ENCODE measurements around the gene PSAPL1. TPM values are rescaled to one million over a fixed set of nuclear protein-coding genes. Genes with fewer than 3 reads are reported as not detected.
A peak's percentile ranks its signal among the peaks of the same experiment; 100 is the strongest.

Gene PSAPL1
- total RNA-seq, 3 donors from 2014 or later (not counting 1 experiment from before 2014, with no cell fraction given) = not detected

DNA sequence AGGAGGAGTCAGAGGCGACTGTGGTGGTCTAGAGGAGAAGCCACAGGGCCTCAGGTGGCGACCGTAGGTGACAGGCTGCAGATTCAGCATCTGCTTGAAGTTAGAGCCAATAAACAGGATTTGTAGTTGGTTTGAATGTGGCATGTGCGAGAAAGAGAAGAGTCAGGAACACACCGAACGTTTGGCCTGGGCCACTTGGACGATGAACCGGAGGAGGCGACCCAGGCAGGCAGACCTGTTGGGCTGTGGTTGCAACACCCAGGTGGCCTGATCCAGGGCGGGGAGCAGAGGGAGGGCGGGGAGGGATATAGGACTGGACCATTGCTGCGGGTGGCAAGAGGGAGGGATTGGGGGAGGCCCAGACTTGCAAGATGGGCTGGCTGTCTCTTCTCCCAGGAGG, 10.0 kb upstream of the PSAPL1 start:
- Histone ChIP-seq H3K36me3 (ENCODE audit: control insufficient read depth, insufficient read depth, low read length) (no peaks in the 10 kb centered on the region), H3K27me3 (ENCODE audit: control insufficient read depth, insufficient read depth, low read length) (peaks cover 10% of the 10 kb centered on the region), H3K4me3 (ENCODE audit: low read length) (no peak overlapping the region), H3K4me1 (ENCODE audit: control insufficient read depth, insufficient read depth, low read length) (peaks cover 7% of the 10 kb centered on the region), H3K9me3 (ENCODE audit: control insufficient read depth, insufficient read depth, low read length) (no peaks in the 10 kb centered on the region), H3K27ac (ENCODE audit: low read length) (no peak overlapping the region)
- Mint-ChIP-seq H3K27ac (no peak overlapping the region), H3K27me3 (ENCODE audit: low read depth in 2 of 2) (peaks cover 38 to 39% of the 10 kb centered on the region in 2 donors), H3K4me3 (no peak overlapping the region), H3K36me3 (no peaks in the 10 kb centered on the region), H3K4me1 (peaks cover 6 to 15% of the 10 kb centered on the region in 2 donors), H3K9me3 (no peaks in the 10 kb centered on the region)
- DNase-seq = no peak
- intact Hi-C loops (cut with micrococcal nuclease) = no loop called here
- TF ChIP-seq, protein P1, sequence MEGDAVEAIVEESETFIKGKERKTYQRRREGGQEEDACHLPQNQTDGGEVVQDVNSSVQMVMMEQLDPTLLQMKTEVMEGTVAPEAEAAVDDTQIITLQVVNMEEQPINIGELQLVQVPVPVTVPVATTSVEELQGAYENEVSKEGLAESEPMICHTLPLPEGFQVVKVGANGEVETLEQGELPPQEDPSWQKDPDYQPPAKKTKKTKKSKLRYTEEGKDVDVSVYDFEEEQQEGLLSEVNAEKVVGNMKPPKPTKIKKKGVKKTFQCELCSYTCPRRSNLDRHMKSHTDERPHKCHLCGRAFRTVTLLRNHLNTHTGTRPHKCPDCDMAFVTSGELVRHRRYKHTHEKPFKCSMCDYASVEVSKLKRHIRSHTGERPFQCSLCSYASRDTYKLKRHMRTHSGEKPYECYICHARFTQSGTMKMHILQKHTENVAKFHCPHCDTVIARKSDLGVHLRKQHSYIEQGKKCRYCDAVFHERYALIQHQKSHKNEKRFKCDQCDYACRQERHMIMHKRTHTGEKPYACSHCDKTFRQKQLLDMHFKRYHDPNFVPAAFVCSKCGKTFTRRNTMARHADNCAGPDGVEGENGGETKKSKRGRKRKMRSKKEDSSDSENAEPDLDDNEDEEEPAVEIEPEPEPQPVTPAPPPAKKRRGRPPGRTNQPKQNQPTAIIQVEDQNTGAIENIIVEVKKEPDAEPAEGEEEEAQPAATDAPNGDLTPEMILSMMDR (IDR thresholded peaks at IDR 0.05) = no peak
- WGBS (ENCODE audit: insufficient coverage) = 85% methylated on average over 12 of the region's 12 CpGs
- no peak for ATAC-seq

DNA sequence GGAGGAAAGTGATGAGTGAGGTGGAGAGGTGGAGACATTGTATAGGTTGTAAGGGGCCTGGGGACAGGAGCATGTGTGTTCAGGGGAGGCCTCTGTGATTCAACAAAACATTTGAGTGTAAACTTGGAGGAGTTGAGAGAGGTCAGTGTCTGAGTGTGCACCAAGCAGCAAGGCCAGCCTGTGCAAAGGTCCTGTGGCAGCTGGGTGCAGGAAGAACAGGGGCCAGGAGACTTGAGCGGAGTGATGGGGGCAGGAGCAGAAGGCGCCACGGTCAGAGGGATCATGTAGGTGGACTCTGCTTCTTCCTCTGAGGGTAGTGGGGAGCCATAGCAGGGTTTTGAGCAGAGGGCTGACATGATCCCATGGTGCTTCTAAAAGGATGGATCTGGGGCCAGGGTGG, 9.6 kb upstream of the PSAPL1 start:
- Mint-ChIP-seq H3K27me3 (ENCODE audit: low read depth in 2 of 2) (peaks cover 42 to 43% of the 10 kb centered on the region in 2 donors), H3K4me3 (no peak overlapping the region), H3K4me1 (peaks cover 6 to 18% of the 10 kb centered on the region in 2 donors), H3K9me3 (no peaks in the 10 kb centered on the region), H3K36me3 (no peaks in the 10 kb centered on the region), H3K27ac (no peak overlapping the region)
- DNase-seq (no peak), ATAC-seq (no peak)
- intact Hi-C loops (cut with micrococcal nuclease) = no loop called here
- Histone ChIP-seq H3K4me1 (ENCODE audit: control insufficient read depth, insufficient read depth, low read length) (peaks cover 7% of the 10 kb centered on the region), H3K36me3 (ENCODE audit: control insufficient read depth, insufficient read depth, low read length) (no peaks in the 10 kb centered on the region), H3K4me3 (ENCODE audit: low read length) (no peak overlapping the region), H3K9me3 (ENCODE audit: control insufficient read depth, insufficient read depth, low read length) (no peaks in the 10 kb centered on the region), H3K27me3 (ENCODE audit: control insufficient read depth, insufficient read depth, low read length) (peaks cover 10% of the 10 kb centered on the region), H3K27ac (ENCODE audit: low read length) (no peak overlapping the region)
- WGBS (ENCODE audit: insufficient coverage) = 92% methylated on average over 3 of the region's 3 CpGs
- TF ChIP-seq, protein P1 (IDR thresholded peaks at IDR 0.05) = no peak

DNA sequence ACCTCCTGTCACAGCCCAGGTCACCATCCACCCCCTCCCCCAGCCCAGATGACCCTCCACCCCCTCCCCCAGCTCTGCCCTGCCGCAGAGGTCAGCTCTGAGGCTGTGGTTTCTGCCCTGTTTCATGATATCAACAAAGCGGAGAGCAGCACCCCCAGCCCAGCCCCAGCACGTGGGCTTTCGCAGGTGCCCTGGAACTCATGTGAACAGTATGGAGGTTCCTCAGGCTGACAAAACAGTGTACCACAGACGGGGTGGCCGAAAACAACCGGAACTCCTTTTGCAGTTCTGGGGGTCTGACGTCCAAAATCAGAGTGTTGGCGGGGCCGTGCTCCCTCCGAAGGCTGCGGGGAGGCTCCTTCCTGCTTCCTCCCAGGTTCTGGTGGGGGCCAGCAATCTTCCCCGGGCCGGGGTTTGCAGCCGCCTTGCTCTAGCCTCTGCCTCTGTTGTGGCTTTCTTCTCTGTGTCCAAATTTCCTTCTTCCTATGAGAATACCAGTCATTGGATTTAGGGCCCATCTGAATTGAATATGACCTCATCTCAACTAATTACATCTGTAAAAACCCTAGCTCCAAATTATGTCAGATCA, 7.9 kb upstream of the PSAPL1 start:
- TF ChIP-seq, protein P1 (IDR thresholded peaks at IDR 0.05) = no peak
- no peaks in the 10 kb centered on the region for H3K36me3 Mint-ChIP-seq
- Histone ChIP-seq H3K36me3 (ENCODE audit: control insufficient read depth, insufficient read depth, low read length) (no peaks in the 10 kb centered on the region), H3K27me3 (ENCODE audit: control insufficient read depth, insufficient read depth, low read length) (peaks cover 8% of the 10 kb centered on the region), H3K9me3 (ENCODE audit: control insufficient read depth, insufficient read depth, low read length) (no peaks in the 10 kb centered on the region), H3K4me3 (ENCODE audit: low read length) (no peak overlapping the region), H3K27ac (ENCODE audit: low read length) (no peak overlapping the region), H3K4me1 (ENCODE audit: control insufficient read depth, insufficient read depth, low read length) (peaks cover 7% of the 10 kb centered on the region)
- H3K27ac Mint-ChIP-seq = no peak overlapping the region
- H3K4me1 Mint-ChIP-seq = peaks cover 6 to 20% of the 10 kb centered on the region in 2 donors
- ATAC-seq (peak; percentile 36 to 66 (median 53)), DNase-seq (no peak)
- peaks cover 54 to 58% of the 10 kb centered on the region in 2 donors for H3K27me3 Mint-ChIP-seq (ENCODE audit: low read depth in 2 of 2)
- no peaks in the 10 kb centered on the region for H3K9me3 Mint-ChIP-seq
- WGBS (ENCODE audit: insufficient coverage) = 16% methylated on average over 15 of the region's 15 CpGs
- intact Hi-C loops (cut with micrococcal nuclease) = no loop called here
- peak overlapping the region; percentile 52 for H3K4me3 Mint-ChIP-seq

DNA sequence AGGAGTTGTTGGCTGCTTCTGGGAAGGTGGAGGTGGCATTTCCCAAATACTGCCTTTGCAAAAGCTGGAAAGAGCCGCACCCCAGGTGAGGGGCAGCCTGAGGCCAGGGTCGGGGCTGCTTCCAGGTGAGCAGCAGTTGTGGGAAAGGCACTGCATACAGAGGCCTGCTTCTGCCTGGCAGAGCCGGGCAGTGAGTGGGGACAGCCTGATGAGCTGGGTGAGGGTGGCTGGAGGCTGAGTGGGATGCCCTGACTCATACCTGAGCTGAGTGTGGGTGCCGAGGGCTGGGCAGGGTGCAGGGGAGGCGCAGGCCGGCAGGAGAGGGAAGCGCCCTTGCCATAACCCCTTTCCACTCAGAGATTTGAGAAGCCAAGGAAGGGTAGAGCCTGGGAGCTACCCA, 6.5 kb upstream of the PSAPL1 start:
- no peak for DNase-seq
- H3K9me3 ChIP-seq (ENCODE audit: control insufficient read depth, insufficient read depth, low read length) = no peaks in the 10 kb centered on the region
- peaks cover 13% of the 10 kb centered on the region for H3K27me3 ChIP-seq (ENCODE audit: control insufficient read depth, insufficient read depth, low read length)
- ATAC-seq = no peak
- peaks cover 12% of the 10 kb centered on the region for H3K4me1 ChIP-seq (ENCODE audit: control insufficient read depth, insufficient read depth, low read length)
- no peak overlapping the region for H3K4me3 Mint-ChIP-seq
- TF ChIP-seq, protein P1 (IDR thresholded peaks at IDR 0.05) = no peak
- H3K9me3 Mint-ChIP-seq = no peaks in the 10 kb centered on the region
- H3K27ac ChIP-seq (ENCODE audit: low read length) = no peak overlapping the region
- WGBS (ENCODE audit: insufficient coverage) = 84% methylated on average over 7 of the region's 7 CpGs
- intact Hi-C loops (cut with micrococcal nuclease) = no loop called here
- no peaks in the 10 kb centered on the region for H3K36me3 Mint-ChIP-seq
- H3K27ac Mint-ChIP-seq = no peak overlapping the region
- H3K4me3 ChIP-seq (ENCODE audit: low read length) = no peak overlapping the region
- no peaks in the 10 kb centered on the region for H3K36me3 ChIP-seq (ENCODE audit: control insufficient read depth, insufficient read depth, low read length)
- peaks cover 10 to 20% of the 10 kb centered on the region in 2 donors for H3K4me1 Mint-ChIP-seq
- peaks cover 57 to 67% of the 10 kb centered on the region in 2 donors for H3K27me3 Mint-ChIP-seq (ENCODE audit: low read depth in 2 of 2)
